Lower leg skin (tissue), 3 donors: ENCODE measurements around the gene PDGFA.

Source experiments
- CTCF ChIP-seq, 3 donors: fragments of 450-650 bp; IDR thresholded peaks; one replicate each; pipeline ENCODE4 v1.5.1; 2016; ENCODE audit warnings: antibody characterized with exemption in 3 of 3, mild to moderate bottlenecking in 3 of 3, moderate library complexity in 2 of 3
- POLR2A ChIP-seq, 2 donors: fragments of 450-650 bp; IDR thresholded peaks; one replicate each; pipeline ENCODE4 v1.6.1; 2016 to 2017; ENCODE audit warnings: antibody characterized with exemption in 2 of 2, mild to moderate bottlenecking in 1 of 2, moderate library complexity in 1 of 2

GRCh38 chr7:516606-517456 lies 2.8 kb downstream of the PDGFA start:
- TF ChIP-seq CTCF (IDR thresholded peaks at IDR 0.05) (no peak), POLR2A (IDR thresholded peaks at IDR 0.05) (no peak)
